Anterior cingulate cortex (tissue), 58 donors: ENCODE data around the gene AEBP1.
A peak's percentile ranks its signal among the peaks of the same experiment; 100 is the strongest.

Source experiments
- DNase-seq, 58 donors: peaks; one replicate each; lab custom pipeline; 2025; lab: John Stamatoyannopoulos, UW

AEBP1 gene

GRCh38 chr7:44066111-44066460 is 38.1 kb upstream of the AEBP1 start:
- DNase-seq, result no peak

GRCh38 chr7:44066494-44067063 is 37.6 kb upstream of the AEBP1 start:
- DNase-seq, result no peak

- DNase-seq, result no peak
Observed at GRCh38 chr7:44067064-44067951, 36.8 kb upstream of the AEBP1 start.

GRCh38 chr7:44068054-44068453 is 36.1 kb upstream of the AEBP1 start:
- peak in 1 of 58 donors; percentile 16 for DNase-seq

- DNase-seq, result no peak
Observed at GRCh38 chr7:44071726-44072363, 32.3 kb upstream of the AEBP1 start.

GRCh38 chr7:44072364-44073231 is 31.5 kb upstream of the AEBP1 start:
- DNase-seq, result peak in 36 of 58 donors; percentile 10 to 70 (median 36)

- DNase-seq, result peak in 52 of 58 donors; percentile 22 to 85 (median 63)
Observed at GRCh38 chr7:44073664-44074348, 30.3 kb upstream of the AEBP1 start.

- DNase-seq, result no peak
Observed at GRCh38 chr7:44074349-44074695, 29.8 kb upstream of the AEBP1 start.

- no peak for DNase-seq
Observed at GRCh38 chr7:44075296-44076075, 28.7 kb upstream of the AEBP1 start.

- no peak for DNase-seq
Observed at GRCh38 chr7:44076101-44076895, 27.8 kb upstream of the AEBP1 start.

GRCh38 chr7:44077061-44077460 is 27.1 kb upstream of the AEBP1 start:
- no peak for DNase-seq

- DNase-seq, result no peak
Observed at GRCh38 chr7:44077681-44078091, 26.5 kb upstream of the AEBP1 start.

- DNase-seq, result no peak
Observed at GRCh38 chr7:44078521-44078920, 25.6 kb upstream of the AEBP1 start.

- no peak for DNase-seq
Observed at GRCh38 chr7:44079331-44080021, 24.7 kb upstream of the AEBP1 start.

- DNase-seq, result no peak
Observed at GRCh38 chr7:44080118-44080517, 24.0 kb upstream of the AEBP1 start.

- no peak for DNase-seq
Observed at GRCh38 chr7:44080686-44081265, 23.4 kb upstream of the AEBP1 start.

GRCh38 chr7:44081266-44081748 is 22.8 kb upstream of the AEBP1 start:
- DNase-seq, result no peak
